ENCODE data around the gene PWWP2B. TPM values are rescaled to one million over a fixed set of nuclear protein-coding genes. Genes with fewer than 3 reads are reported as not detected.

PWWP2B gene
- total and polyA plus RNA-seq, 9 of the 15 experiments (the other 6 are each of a cell fraction or from before 2014, with no cell fraction given), result 0.07 to 9.2 (median 1.6) TPM; not detected in 1

DNA sequence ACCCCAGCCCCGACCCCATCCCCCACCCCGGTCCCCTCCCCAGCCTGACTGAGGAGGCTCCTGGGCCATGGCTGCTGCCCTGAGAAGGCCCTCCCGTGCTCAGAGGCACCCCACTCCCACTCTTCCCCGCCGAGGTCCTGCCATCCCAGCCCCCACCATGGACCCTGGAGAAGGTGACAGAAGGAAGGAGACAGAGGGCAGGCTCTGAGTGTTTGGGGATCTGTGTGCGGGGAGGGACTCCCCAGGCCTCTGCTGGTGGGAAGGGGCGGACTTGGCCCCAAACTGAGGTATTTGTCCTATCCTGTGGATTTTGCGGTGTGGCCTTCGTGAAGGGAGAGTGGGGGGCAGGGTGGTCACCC lies 53.4 kb downstream of the PWWP2B start:
- Histone ChIP-seq H3K27ac (ENCODE audit: extremely low read depth, low read depth, low read length) (no peak overlapping the region), H2AFZ (ENCODE audit: low read depth, low read length) (no peak overlapping the region), H3K9me1 (ENCODE audit: control insufficient read depth, insufficient read depth, low read length) (no peaks in the 10 kb centered on the region), H3K79me2 (ENCODE audit: control insufficient read depth, insufficient read depth, low read length) (no peaks in the 10 kb centered on the region), H3K4me1 (replicated peaks in 1 of 2; ENCODE audit: control insufficient read depth in 2 of 2, insufficient read depth in 2 of 2, low read length in 2 of 2) (peaks cover 24 to 89% of the 10 kb centered on the region in 2 experiments), H3K4me2 (ENCODE audit: insufficient read depth, low read length) (no peak overlapping the region), H3K36me3 (ENCODE audit: control insufficient read depth, insufficient read depth, low read length) (no peaks in the 10 kb centered on the region), H4K20me1 (replicated peaks; ENCODE audit: control insufficient read depth, insufficient read depth, low read length) (no peaks in the 10 kb centered on the region), H3K9me3 (replicated peaks; ENCODE audit: control insufficient read depth, insufficient read depth, low read depth, low read length) (no peaks in the 10 kb centered on the region), H3K9ac (ENCODE audit: insufficient read depth in 1 of 2, low read depth in 2 of 2, low read length in 2 of 2) (no peak overlapping the region), H3K27me3 (ENCODE audit: control insufficient read depth in 2 of 2, insufficient read depth in 2 of 2, low read length in 2 of 2) (no peaks in the 10 kb centered on the region), H3K4me3 (no peak overlapping the region)
- DNase-seq (ENCODE audit: extremely low read depth in 1 of 4, low spot score in 3 of 4) (no peak), FAIRE-seq (no peak), ATAC-seq (no peak)
- POLR2A ChIA-PET, result interaction anchor here (0.7 kb wide), 1 partner anchor 432 kb away, joined by 3 read pairs; no protein-coding TSS in a partner anchor
- TF ChIP-seq KLF6 (CRISPR knock-in tag; IDR thresholded peaks at IDR 0.05; ENCODE audit: borderline replicate concordance) (no peak), ZC3H4 (CRISPR knock-in tag; IDR thresholded peaks at IDR 0.05; ENCODE audit: borderline replicate concordance) (no peak), SMARCA5 (IDR thresholded peaks at IDR 0.05) (no peak), NR2C1 (IDR thresholded peaks at IDR 0.05) (no peak), NR2C1 (tag; IDR thresholded peaks at IDR 0.05) (no peak), NR2C2 (CRISPR knock-in tag; IDR thresholded peaks at IDR 0.05) (no peak), NR2C2 (tag; IDR thresholded peaks at IDR 0.05) (no peak), SMAD3 (CRISPR knock-in tag; conservative IDR thresholded peaks at IDR 0.05) (no peak), TRIM28 (IDR thresholded peaks at IDR 0.05) (no peak), ZSCAN32 (CRISPR knock-in tag; IDR thresholded peaks at IDR 0.05) (no peak), NFE2 (IDR thresholded peaks at IDR 0.05; ENCODE audit: low read depth) (no peak)
- TF ChIP-seq, protein P1, sequence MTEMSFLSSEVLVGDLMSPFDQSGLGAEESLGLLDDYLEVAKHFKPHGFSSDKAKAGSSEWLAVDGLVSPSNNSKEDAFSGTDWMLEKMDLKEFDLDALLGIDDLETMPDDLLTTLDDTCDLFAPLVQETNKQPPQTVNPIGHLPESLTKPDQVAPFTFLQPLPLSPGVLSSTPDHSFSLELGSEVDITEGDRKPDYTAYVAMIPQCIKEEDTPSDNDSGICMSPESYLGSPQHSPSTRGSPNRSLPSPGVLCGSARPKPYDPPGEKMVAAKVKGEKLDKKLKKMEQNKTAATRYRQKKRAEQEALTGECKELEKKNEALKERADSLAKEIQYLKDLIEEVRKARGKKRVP (CRISPR knock-in tag; IDR thresholded peaks at IDR 0.05), result no peak
- TF ChIP-seq, protein P2, sequence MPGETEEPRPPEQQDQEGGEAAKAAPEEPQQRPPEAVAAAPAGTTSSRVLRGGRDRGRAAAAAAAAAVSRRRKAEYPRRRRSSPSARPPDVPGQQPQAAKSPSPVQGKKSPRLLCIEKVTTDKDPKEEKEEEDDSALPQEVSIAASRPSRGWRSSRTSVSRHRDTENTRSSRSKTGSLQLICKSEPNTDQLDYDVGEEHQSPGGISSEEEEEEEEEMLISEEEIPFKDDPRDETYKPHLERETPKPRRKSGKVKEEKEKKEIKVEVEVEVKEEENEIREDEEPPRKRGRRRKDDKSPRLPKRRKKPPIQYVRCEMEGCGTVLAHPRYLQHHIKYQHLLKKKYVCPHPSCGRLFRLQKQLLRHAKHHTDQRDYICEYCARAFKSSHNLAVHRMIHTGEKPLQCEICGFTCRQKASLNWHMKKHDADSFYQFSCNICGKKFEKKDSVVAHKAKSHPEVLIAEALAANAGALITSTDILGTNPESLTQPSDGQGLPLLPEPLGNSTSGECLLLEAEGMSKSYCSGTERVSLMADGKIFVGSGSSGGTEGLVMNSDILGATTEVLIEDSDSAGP (CRISPR knock-in tag; IDR thresholded peaks at IDR 0.05), result no peak
- TF ChIP-seq, protein P3, sequence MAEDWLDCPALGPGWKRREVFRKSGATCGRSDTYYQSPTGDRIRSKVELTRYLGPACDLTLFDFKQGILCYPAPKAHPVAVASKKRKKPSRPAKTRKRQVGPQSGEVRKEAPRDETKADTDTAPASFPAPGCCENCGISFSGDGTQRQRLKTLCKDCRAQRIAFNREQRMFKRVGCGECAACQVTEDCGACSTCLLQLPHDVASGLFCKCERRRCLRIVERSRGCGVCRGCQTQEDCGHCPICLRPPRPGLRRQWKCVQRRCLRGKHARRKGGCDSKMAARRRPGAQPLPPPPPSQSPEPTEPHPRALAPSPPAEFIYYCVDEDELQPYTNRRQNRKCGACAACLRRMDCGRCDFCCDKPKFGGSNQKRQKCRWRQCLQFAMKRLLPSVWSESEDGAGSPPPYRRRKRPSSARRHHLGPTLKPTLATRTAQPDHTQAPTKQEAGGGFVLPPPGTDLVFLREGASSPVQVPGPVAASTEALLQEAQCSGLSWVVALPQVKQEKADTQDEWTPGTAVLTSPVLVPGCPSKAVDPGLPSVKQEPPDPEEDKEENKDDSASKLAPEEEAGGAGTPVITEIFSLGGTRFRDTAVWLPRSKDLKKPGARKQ (CRISPR knock-in tag; IDR thresholded peaks at IDR 0.05), result no peak
- intact Hi-C loops (cut with micrococcal nuclease), result no loop called here
- BruUV-seq (replicated peaks), result no TSS peak
- 0% methylated on average over 3 of the region's 9 CpGs for WGBS (ENCODE audit: insufficient coverage, low coverage, missing lambda C conversion rate)
- CTCF ChIA-PET (ENCODE audit: low intra/inter-chr PET ratio), result no interaction called here
- in situ Hi-C loops (cut with MboI), result loop anchor here (5.0 to 10.0 kb wide), 3 partner anchors 58 to 228 kb away; no protein-coding TSS in a partner anchor

All from K562 (cell line).